ENCODE measurements around the gene ADCY7.

ADCY7 gene

GRCh38 chr16:50300942-50301625 lies 34.7 kb downstream of the ADCY7 start:
- no peak for DNase-seq

GRCh38 chr16:50301626-50302471 lies 35.5 kb downstream of the ADCY7 start:
- DNase-seq: no peak

GRCh38 chr16:50302472-50303005 lies 36.2 kb downstream of the ADCY7 start:
- no peak for DNase-seq

DNA sequence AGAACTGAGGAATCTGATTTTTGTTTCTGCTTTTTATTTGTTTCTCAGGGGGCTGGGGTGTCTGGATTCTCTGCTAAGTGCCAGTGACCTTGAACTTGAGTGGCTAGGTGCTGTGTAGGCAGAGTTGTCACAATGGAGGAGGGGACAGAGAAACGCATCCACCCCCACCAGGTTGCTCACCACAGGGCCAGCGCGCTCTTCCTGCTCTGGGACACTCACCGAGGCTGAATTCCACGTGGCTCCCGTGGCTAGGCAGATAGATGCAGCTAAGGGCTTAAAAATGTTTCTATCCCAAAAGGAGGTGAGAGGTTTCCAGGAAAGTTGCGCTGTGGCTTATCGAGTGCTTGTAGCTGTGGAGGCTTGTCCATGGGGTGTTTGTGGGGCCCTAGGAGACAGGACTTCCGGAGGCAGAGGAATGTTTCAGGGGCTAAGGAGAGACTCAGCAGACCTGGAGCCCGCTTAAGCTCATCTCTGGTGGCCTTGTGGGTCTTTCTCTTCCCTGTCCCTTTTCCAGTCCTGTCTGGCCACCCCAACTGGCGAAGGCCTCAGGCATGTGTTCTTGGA lies 36.8 kb downstream of the ADCY7 start:
- no peak for DNase-seq

- DNase-seq: no peak
Measured at GRCh38 chr16:50303605-50304466, 37.5 kb downstream of the ADCY7 start.

DNA sequence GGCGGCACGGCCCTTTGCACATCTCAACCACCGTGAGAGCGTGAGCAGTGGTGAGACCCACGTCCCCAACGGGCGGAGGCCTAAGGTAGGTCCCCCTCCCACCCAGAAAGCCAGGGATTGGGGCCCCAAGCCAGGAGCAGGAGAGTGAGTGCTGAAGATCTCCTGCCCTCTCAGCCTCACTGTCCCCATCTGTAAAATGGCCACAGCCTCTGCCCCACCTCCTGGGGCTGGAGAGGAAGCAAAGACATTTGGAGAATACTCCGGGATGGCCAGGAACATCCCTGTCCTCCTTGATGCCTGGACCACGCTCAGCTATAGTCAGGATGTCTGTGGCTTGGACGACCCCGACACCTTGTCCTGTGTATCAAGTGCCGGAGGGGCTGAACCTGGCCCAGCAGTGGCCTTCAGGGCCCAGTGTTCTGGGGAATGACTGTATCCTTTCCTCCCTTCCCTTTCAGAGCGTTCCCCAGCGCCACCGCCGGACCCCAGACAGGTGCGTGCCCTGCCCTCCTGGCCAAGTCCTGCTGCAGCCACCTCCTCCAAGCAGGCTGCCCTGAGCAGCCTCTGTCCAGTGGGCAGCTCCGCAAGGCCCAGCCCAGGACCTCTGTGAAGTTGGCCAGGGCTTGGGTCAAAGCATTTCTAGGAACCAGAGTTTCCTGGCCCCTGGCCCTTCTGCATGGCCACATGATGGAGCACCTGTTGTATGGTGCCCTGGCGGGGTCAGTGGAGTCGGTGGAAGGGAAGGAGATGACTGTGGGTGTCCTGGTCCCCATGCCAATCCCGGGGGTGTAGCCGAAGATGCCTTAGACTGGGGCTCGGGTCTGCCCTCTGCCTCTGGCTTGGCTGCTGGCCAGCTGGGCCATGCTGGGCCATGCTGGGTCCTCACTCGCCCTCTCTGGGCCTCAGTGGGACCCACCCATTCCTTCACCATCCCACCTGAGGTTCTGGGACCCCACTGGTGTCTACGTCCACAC lies 38.4 kb downstream of the ADCY7 start:
- no peak for DNase-seq

- DNase-seq: no peak
Measured at GRCh38 chr16:50305441-50306061, 39.2 kb downstream of the ADCY7 start.

DNA sequence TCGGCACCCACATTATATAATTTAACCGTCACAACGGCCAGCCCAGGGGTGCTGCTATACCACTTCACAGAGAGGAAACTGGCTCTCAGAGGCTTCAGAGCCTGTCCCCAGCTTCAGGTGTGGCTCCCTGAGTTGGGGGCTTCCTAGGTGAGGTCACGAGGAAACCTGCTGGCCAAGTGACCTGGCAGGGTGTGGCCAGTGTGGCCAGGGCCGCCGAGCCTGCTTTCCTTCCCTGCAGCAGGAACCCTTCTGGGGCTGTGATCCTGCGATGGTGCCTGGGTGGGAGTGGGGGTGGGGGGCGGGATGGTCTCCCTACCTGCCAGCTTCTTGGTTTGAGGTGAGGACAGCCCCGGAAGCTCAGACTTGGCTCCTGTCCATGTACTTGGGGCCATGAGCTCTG lies 39.9 kb downstream of the ADCY7 start:
- no peak for DNase-seq

DNA sequence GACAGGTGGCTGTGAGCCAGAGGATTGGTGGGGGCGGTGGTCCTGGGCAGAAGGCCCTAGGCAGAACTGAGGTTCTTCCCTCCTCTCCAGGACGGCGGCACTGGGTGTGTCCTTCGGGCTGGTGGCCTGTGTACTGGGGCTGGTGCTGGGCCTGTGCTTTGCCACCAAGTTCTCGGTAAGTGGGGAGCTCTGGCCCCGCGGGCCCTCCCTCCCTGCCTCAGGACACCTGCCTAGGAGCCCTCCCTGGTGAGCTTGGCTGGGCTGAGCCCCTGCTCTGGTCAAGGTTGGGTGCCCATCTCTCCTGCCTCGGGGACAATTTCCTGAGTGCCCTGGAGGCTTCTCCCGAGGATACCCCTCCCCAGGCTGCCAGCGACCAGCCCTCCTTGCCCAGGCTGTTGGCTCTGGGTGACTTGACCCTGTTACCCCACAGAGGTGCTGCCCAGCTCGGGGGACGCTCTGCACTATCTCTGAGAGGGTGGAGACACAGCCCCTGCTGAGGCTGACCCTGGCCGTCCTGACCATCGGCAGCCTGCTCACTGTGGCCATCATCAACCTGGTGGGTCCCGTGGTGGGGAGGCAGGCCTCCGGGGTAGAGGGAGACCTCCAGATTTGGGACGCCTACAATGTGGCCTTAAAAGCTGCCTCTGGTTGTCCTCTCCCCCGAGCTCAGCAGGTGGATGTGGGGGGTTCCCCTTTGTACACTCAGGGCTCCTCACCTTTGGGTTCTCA lies 42.0 kb downstream of the ADCY7 start:
- DNase-seq: no peak

- no peak for DNase-seq
Measured at GRCh38 chr16:50309156-50309526, 42.8 kb downstream of the ADCY7 start.

DNA sequence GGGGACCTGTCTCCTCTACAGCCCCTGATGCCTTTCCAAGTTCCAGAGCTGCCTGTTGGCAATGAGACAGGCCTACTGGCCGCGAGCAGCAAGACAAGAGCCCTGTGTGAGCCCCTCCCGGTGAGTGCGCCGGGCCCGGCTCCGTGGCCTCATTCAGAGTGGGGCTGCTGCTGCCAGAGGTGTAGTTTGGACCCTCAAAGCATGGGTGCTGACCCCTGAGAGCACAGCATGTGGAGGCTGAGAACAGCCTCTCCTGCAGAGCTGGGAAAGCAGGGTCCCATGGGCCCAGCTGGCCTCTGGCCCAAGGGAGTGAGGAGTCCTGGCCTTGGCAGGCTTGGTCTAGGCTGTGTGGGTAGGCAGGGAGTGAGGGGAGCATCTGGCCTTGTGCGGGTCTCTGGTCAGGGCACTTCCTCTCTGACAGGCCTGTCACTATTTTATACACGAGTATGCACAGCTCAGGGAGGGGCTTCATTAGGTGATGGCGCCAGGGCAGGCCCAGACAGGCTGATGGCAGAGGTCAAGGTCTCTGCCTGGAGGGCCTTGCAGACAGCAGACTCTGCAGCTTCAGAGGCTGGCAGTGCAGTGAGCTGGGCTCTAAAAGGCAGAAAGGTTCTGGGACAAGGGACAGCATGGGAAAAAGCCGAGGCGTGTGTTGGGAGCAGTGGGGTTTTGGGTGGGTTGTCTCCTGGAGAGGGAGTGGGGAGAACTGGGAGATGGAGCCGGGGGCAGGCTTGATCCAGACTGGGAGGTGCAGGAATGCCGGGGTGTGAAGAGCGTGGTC lies 43.4 kb downstream of the ADCY7 start:
- no peak for DNase-seq

DNA sequence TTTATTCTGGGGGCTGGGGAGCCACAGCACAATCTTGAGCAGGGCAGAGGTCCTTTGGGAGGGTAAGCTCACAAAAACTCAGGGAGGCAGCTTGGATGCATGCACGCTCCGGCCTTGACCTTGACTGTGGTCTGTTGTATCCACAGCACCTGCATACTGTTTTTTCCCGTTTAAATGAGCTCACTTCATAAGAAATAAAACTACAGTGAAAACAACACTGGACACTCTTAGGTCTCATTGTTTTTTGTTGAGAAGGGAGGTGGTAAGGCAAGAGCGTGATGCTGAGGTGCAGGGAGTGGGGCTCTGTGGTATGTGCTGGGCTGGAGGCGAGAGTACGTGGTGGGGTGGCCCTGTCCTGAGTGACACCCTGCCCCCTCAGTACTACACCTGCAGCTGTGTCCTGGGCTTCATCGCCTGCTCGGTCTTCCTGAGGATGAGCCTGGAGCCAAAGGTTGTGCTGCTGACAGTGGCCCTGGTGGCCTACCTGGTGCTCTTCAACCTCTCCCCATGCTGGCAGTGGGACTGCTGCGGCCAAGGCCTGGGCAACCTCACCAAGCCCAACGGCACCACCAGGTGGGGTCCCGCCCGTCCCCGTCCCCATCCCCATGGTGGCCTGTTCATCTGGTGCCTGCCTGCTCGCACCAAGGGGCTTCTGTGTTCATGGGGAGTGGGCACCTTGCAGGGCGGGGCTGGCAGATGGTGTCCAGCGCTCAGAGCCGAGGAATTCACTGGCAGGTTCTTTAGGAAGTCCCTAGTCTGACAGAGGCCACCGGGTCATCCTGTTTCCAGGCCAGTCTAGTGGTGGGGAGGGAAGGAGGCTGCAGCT lies 44.2 kb downstream of the ADCY7 start:
- no peak for DNase-seq

DNA sequence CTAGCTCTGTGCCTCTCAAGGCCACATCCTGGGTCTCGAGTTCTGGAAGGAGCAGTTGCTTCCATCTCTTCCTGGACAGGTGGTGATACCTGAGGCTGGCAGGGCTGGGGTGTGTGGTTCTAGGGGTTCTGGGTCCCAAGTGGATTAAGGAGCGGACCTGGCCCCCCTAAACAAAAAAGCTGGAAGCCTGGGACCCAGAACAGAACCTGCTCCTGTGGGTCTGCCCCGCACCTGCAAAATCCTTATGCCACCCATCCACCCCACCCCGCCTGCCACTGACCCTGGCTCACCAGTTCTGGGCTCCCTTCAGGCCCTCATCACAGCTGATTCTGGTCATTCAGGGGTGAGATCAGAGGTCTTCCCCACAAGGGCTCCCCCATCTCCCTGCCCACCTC lies 44.8 kb downstream of the ADCY7 start:
- DNase-seq: no peak

DNA sequence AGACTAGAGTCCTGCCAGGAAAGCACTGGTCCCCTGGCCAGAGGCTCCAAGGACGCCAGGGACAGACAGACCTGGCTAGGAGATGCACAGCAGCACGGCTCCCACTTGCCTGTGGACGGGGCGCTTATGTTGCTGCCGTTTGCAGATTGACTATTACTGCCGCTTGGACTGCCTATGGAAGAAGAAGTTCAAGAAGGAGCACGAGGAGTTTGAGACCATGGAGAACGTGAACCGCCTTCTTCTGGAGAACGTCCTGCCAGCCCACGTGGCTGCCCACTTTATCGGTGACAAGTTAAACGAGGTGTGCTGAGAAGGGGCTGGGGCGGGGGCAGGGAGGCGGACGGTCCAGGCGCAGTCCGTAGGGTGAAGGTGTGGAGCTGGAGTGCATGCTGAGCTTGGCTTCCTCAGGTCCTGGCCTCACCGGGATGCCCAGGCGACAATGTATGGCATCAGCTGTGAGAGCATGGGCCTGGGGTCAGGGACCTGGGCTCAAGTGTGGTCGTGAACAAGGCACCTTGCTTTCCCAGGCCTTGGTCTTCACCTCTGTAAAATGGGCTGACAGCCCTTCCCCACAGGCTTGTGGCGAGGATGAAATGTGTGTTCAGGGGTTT lies 45.6 kb downstream of the ADCY7 start:
- no peak for DNase-seq

- DNase-seq: peak; percentile 42
Measured at GRCh38 chr16:50313596-50314478, 47.5 kb downstream of the ADCY7 start.

- DNase-seq: no peak
Measured at GRCh38 chr16:50314665-50315064, 48.3 kb downstream of the ADCY7 start.

- DNase-seq: no peak
Measured at GRCh38 chr16:50315346-50315997, 49.1 kb downstream of the ADCY7 start.

Measured in activated CD4-positive, alpha-beta T cell treated with anti-CD3 and anti-CD28 coated beads, Interleukin-2, amount 50 U/mL, for 16 hours (primary cell).